AG04450 (cell line): Measurements from ENCODE around the gene ZC3H12A. TPM values are rescaled to one million over a fixed set of nuclear protein-coding genes. Genes with fewer than 3 reads are reported as not detected.
"Not testable (repeated sequence)": the region's sequence is repeated elsewhere in the genome, so short reads cannot be mapped to it uniquely, and the experiment has no call there.

ENCODE experiments used
- CTCF ChIA-PET: fragments of 300-600, 350-600 bp; formaldehyde crosslinking; extraction: SDS; loops from one replicate; lab custom pipeline; 2022; ENCODE audit warnings: antibody characterized with exemption, inconsistent platforms; lab: Charles Lee
- POLR2A ChIA-PET: fragments of 350-600 bp; formaldehyde crosslinking; extraction: SDS; loops from one replicate; lab custom pipeline; 2021; ENCODE audit warnings: antibody characterized with exemption, inconsistent platforms; lab: Yijun Ruan, JAX
- DNase-seq: peaks from one replicate; pipeline ENCODE4 v3.0.0-alpha.2; 2011; ENCODE audit warnings: low read depth, low spot score
- H3K27ac ChIP-seq: one replicate; pipeline ENCODE4 v1.5.1; 2012; ENCODE audit warnings: low read depth, low read length, control low read depth
- H3K27me3 ChIP-seq: one replicate; pipeline ENCODE4 v1.6.0; 2012; ENCODE audit warnings: low read length; ENCODE audit not compliant: control insufficient read depth, insufficient read depth
- H3K4me3 ChIP-seq: 2 replicates; pipeline ENCODE4 v1.5.1; 2011; ENCODE audit warnings: mild to moderate bottlenecking, low read depth, low read length, control low read depth
- H3K9me3 ChIP-seq: 2 replicates; pipeline ENCODE4 v1.5.1; 2012; ENCODE audit warnings: low read length; ENCODE audit not compliant: control insufficient read depth, insufficient read depth
- CTCF ChIP-seq: IDR thresholded peaks from 2 replicates; pipeline ENCODE4 v1.5.1; 2011; ENCODE audit warnings: low read depth, low read length, control low read depth, inconsistent platforms
- polyA plus RNA-seq: library from polyadenylated mRNA; depleted of rRNA; stranded (reverse); fragments of >200 nt; gene quantifications from 2 replicates; pipeline ENCODE4 v1.2.3, GENCODE V29; 2011

Gene ZC3H12A
- polyA plus RNA-seq, 1 experiment, result 4.3 TPM

- no peak for TF ChIP-seq CTCF
- no peak for DNase-seq
Measured at GRCh38 chr1:37498872-37499617, 24.7 kb downstream of the ZC3H12A start.

GRCh38 chr1:37501661-37502060, 27.3 kb downstream of the ZC3H12A start:
- ChIA-PET POLR2A (no interaction called here), CTCF (interaction anchor here (1.7 to 7.3 kb wide), 3 partner anchors 13 to 47 kb away, joined by 4 to 76 read pairs (median 14); partner anchors contain the start of gene MEAF6)
- Histone ChIP-seq H3K4me3 (no peak overlapping the region), H3K9me3 (no peaks in the 10 kb centered on the region), H3K27me3 (no peaks in the 10 kb centered on the region), H3K27ac (no peak overlapping the region)
- TF ChIP-seq CTCF, result no peak
- no peak for DNase-seq

More at GRCh38 chr1:37498872-37499617, 24.7 kb downstream of the ZC3H12A start:
- Histone ChIP-seq H3K27ac (no peak overlapping the region), H3K9me3 (no peaks in the 10 kb centered on the region), H3K4me3 (no peak overlapping the region), H3K27me3 (no peaks in the 10 kb centered on the region)
- ChIA-PET POLR2A (no interaction called here), CTCF (interaction anchor here (1.0 to 7.3 kb wide), 4 partner anchors 10 to 183 kb away, joined by 4 to 81 read pairs (median 42); partner anchors contain the start of gene MEAF6)

- CTCF ChIA-PET, result interaction anchor here (1.4 to 7.3 kb wide), 4 partner anchors 12 to 48 kb away, joined by 3 to 76 read pairs (median 9); partner anchors contain the start of gene MEAF6
- no peak for DNase-seq
- Histone ChIP-seq H3K9me3 (no peaks in the 10 kb centered on the region), H3K4me3 (no peak overlapping the region), H3K27ac (no peak overlapping the region), H3K27me3 (no peaks in the 10 kb centered on the region)
- POLR2A ChIA-PET, result interaction anchor here (0.6 kb wide), 1 partner anchor 40 kb away, joined by 3 read pairs; no protein-coding TSS in a partner anchor
- TF ChIP-seq CTCF, result no peak
Measured at GRCh38 chr1:37502104-37502503, 27.7 kb downstream of the ZC3H12A start.

GRCh38 chr1:37502791-37503190, 28.4 kb downstream of the ZC3H12A start:
- POLR2A ChIA-PET, result interaction anchor here (1.1 kb wide), 1 partner anchor 12 kb away, joined by 3 read pairs; no protein-coding TSS in a partner anchor

GRCh38 chr1:37506740-37507139, 32.4 kb downstream of the ZC3H12A start:
- Histone ChIP-seq H3K4me3 (no peak overlapping the region), H3K9me3 (no peaks in the 10 kb centered on the region), H3K27ac (no peak overlapping the region), H3K27me3 (no peaks in the 10 kb centered on the region)
- ChIA-PET CTCF (interaction anchor here (0.6 to 2.4 kb wide), 3 partner anchors 16 to 28 kb away, joined by 3 to 12 read pairs (median 4); no protein-coding TSS in a partner anchor), POLR2A (interaction anchor here (0.7 kb wide), 1 partner anchor 19 kb away, joined by 5 read pairs; no protein-coding TSS in a partner anchor)
- no peak for DNase-seq
- TF ChIP-seq CTCF, result no peak

More at GRCh38 chr1:37502791-37503190, 28.4 kb downstream of the ZC3H12A start:
- H3K9me3 ChIP-seq, DNase-seq, H3K27me3 ChIP-seq, H3K4me3 ChIP-seq, H3K27ac ChIP-seq: not testable (repeated sequence)
- CTCF ChIA-PET, result interaction anchor here (0.5 to 7.3 kb wide), 5 partner anchors 10 to 48 kb away, joined by 3 to 76 read pairs (median 4); partner anchors contain the start of gene MEAF6
